TTC549 (cell line): ENCODE results near the gene NATD1.
A peak's percentile ranks its signal among the peaks of the same experiment; 100 is the strongest.

Source experiments
- FAIRE-seq: peaks from 2 replicates; lab custom pipeline; 2012; peaks lifted over from hg19 to GRCh38; lab: Jason Lieb, UNC

Gene NATD1

GRCh38 chr17:21289902-21290571 lies 36.8 kb upstream of the NATD1 start:
- no peak for FAIRE-seq

GRCh38 chr17:21289175-21289901 lies 36.1 kb upstream of the NATD1 start:
- FAIRE-seq = no peak

- FAIRE-seq = no peak
Observed at GRCh38 chr17:21288571-21289017, 35.4 kb upstream of the NATD1 start.

- FAIRE-seq = no peak
Observed at GRCh38 chr17:21287703-21288449, 34.7 kb upstream of the NATD1 start.

- FAIRE-seq = no peak
Observed at GRCh38 chr17:21286909-21287702, 33.9 kb upstream of the NATD1 start.

- no peak for FAIRE-seq
Observed at GRCh38 chr17:21286066-21286770, 33.0 kb upstream of the NATD1 start.

- FAIRE-seq = no peak
Observed at GRCh38 chr17:21285164-21286065, 32.2 kb upstream of the NATD1 start.

GRCh38 chr17:21284319-21285163 lies 31.3 kb upstream of the NATD1 start, which contains the start of gene MAP2K3:
TSS of gene MAP2K3 (plus strand) at chr17:21284711. CDS start at chr17:21284921, 210 bp downstream.
- peak; percentile 85 for FAIRE-seq

GRCh38 chr17:21283482-21284318 lies 30.5 kb upstream of the NATD1 start:
- FAIRE-seq = no peak

GRCh38 chr17:21282850-21283249 lies 29.6 kb upstream of the NATD1 start:
- FAIRE-seq = no peak

- no peak for FAIRE-seq
Observed at GRCh38 chr17:21282231-21282630, 29.0 kb upstream of the NATD1 start.

GRCh38 chr17:21280081-21280518 lies 26.9 kb upstream of the NATD1 start:
- no peak for FAIRE-seq

- FAIRE-seq = no peak
Observed at GRCh38 chr17:21279582-21279981, 26.4 kb upstream of the NATD1 start.

- no peak for FAIRE-seq
Observed at GRCh38 chr17:21279198-21279535, 26.0 kb upstream of the NATD1 start.

GRCh38 chr17:21278450-21279197 lies 25.4 kb upstream of the NATD1 start:
- FAIRE-seq = no peak

GRCh38 chr17:21277332-21277731 lies 24.1 kb upstream of the NATD1 start:
- FAIRE-seq = no peak

- no peak for FAIRE-seq
Observed at GRCh38 chr17:21276264-21276588, 23.0 kb upstream of the NATD1 start.
